ENCODE measurements around the gene MTARC2. TPM values are rescaled to one million over a fixed set of nuclear protein-coding genes. Genes with fewer than 3 reads are reported as not detected.
"Not testable (repeated sequence)": the region's sequence is repeated elsewhere in the genome, so short reads cannot be mapped to it uniquely, and the experiment has no call there.

MTARC2 gene
- total and polyA plus RNA-seq, 2 donors (not counting 1 experiment from before 2014, with no cell fraction given), result 16.3 to 22.6 TPM

GRCh38 chr1:220734571-220735326, 13.4 kb upstream of the MTARC2 start:
- Histone ChIP-seq H3K4me1 (ENCODE audit: control insufficient read depth in 2 of 2, insufficient read depth in 2 of 2, low read length in 2 of 2) (peaks cover 11% of the 10 kb centered on the region in 2 donors), H3K36me3 (replicated peaks in 1 of 2; ENCODE audit: control extremely low read depth in 1 of 2, control insufficient read depth in 1 of 2, extremely low read depth in 1 of 2, insufficient read depth in 2 of 2, low read length in 1 of 2) (no peaks in the 10 kb centered on the region), H3K4me3 (ENCODE audit: control extremely low read depth in 1 of 5, extremely low read depth in 1 of 5, insufficient read depth in 1 of 5, low read depth in 2 of 5, low read length in 4 of 5) (no peak overlapping the region), H3K27ac (ENCODE audit: low read length in 2 of 2) (no peak overlapping the region), H3K9me3 (ENCODE audit: control extremely low read depth in 1 of 3, control insufficient read depth in 2 of 3, insufficient read depth in 1 of 3, low read length in 2 of 3) (peaks cover 0 to 3% (median 0%) of the 10 kb centered on the region in 3 donors), H2AFZ (ENCODE audit: insufficient read depth, low read depth, low read length, poor library complexity, severe bottlenecking) (no peak overlapping the region), H3K4me2 (replicated peaks; ENCODE audit: low read depth, low read length, poor library complexity, severe bottlenecking) (no peak overlapping the region), H4K20me1 (ENCODE audit: control insufficient read depth, insufficient read depth, low read length, poor library complexity, severe bottlenecking) (no peaks in the 10 kb centered on the region), H3K27me3 (replicated peaks in 1 of 4; ENCODE audit: control extremely low read depth in 1 of 4, control insufficient read depth in 3 of 4, insufficient read depth in 4 of 4, low read length in 3 of 4) (no peaks in the 10 kb centered on the region), H3K9ac (ENCODE audit: low read length) (no peak overlapping the region), H3K79me2 (ENCODE audit: control insufficient read depth, insufficient read depth, low read length) (no peaks in the 10 kb centered on the region)
- no peak for TF ChIP-seq EZH2 (IDR thresholded peaks at IDR 0.05; ENCODE audit: borderline replicate concordance, insufficient read depth, low read depth, low read length, poor library complexity, severe bottlenecking)
- TF ChIP-seq, protein P1, sequence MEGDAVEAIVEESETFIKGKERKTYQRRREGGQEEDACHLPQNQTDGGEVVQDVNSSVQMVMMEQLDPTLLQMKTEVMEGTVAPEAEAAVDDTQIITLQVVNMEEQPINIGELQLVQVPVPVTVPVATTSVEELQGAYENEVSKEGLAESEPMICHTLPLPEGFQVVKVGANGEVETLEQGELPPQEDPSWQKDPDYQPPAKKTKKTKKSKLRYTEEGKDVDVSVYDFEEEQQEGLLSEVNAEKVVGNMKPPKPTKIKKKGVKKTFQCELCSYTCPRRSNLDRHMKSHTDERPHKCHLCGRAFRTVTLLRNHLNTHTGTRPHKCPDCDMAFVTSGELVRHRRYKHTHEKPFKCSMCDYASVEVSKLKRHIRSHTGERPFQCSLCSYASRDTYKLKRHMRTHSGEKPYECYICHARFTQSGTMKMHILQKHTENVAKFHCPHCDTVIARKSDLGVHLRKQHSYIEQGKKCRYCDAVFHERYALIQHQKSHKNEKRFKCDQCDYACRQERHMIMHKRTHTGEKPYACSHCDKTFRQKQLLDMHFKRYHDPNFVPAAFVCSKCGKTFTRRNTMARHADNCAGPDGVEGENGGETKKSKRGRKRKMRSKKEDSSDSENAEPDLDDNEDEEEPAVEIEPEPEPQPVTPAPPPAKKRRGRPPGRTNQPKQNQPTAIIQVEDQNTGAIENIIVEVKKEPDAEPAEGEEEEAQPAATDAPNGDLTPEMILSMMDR (IDR thresholded peaks at IDR 0.05), result no peak
- Mint-ChIP-seq H3K9me3 (ENCODE audit: insufficient read depth) (no peaks in the 10 kb centered on the region), H3K27ac (no peak overlapping the region), H3K4me3 (no peak overlapping the region), H3K4me1 (peaks cover 23% of the 10 kb centered on the region), H3K27me3 (no peaks in the 10 kb centered on the region)
- ATAC-seq (ENCODE audit: low read depth) (no peak), DNase-seq (no peak)
- POLR2A ChIA-PET, result no interaction called here
- 96% methylated on average over 8 of the region's 11 CpGs for WGBS (ENCODE audit: insufficient coverage)
- CTCF ChIA-PET, result interaction anchor here (0.8 to 3.5 kb wide), 15 partner anchors 11 to 544 kb away, joined by 3 to 75 read pairs (median 10); partner anchors contain the start of genes C1orf115 and MTARC2
- intact Hi-C loops (cut with micrococcal nuclease), result no loop called here

- peaks cover 11% of the 10 kb centered on the region in 2 donors for H3K4me1 ChIP-seq (ENCODE audit: control insufficient read depth in 2 of 2, insufficient read depth in 2 of 2, low read length in 2 of 2)
- WGBS (ENCODE audit: insufficient coverage), result no CpG with 5 or more reads among the region's 7 CpGs
- H3K9me3 ChIP-seq (ENCODE audit: control extremely low read depth in 1 of 3, control insufficient read depth in 2 of 3, insufficient read depth in 1 of 3, low read length in 2 of 3); H2AFZ ChIP-seq (ENCODE audit: insufficient read depth, low read depth, low read length, poor library complexity, severe bottlenecking); H3K27me3 ChIP-seq (replicated peaks in 1 of 4; ENCODE audit: control extremely low read depth in 1 of 4, control insufficient read depth in 3 of 4, insufficient read depth in 4 of 4, low read length in 3 of 4); H3K36me3 ChIP-seq (replicated peaks in 1 of 2; ENCODE audit: control extremely low read depth in 1 of 2, control insufficient read depth in 1 of 2, extremely low read depth in 1 of 2, insufficient read depth in 2 of 2, low read length in 1 of 2); H3K4me3 Mint-ChIP-seq; CTCF ChIA-PET; H3K9me3 Mint-ChIP-seq (ENCODE audit: insufficient read depth); intact Hi-C loops (cut with micrococcal nuclease); H3K27ac Mint-ChIP-seq; H3K4me3 ChIP-seq (ENCODE audit: control extremely low read depth in 1 of 5, extremely low read depth in 1 of 5, insufficient read depth in 1 of 5, low read depth in 2 of 5, low read length in 4 of 5); ATAC-seq (ENCODE audit: low read depth); H3K27ac ChIP-seq (ENCODE audit: low read length in 2 of 2); H4K20me1 ChIP-seq (ENCODE audit: control insufficient read depth, insufficient read depth, low read length, poor library complexity, severe bottlenecking); DNase-seq; H3K79me2 ChIP-seq (ENCODE audit: control insufficient read depth, insufficient read depth, low read length); H3K4me2 ChIP-seq (replicated peaks; ENCODE audit: low read depth, low read length, poor library complexity, severe bottlenecking); H3K27me3 Mint-ChIP-seq; H3K9ac ChIP-seq (ENCODE audit: low read length): not testable (repeated sequence)
- POLR2A ChIA-PET, result interaction anchor here (0.7 kb wide), 1 partner anchor 1257 kb away, joined by 5 read pairs; no protein-coding TSS in a partner anchor
- peaks cover 23% of the 10 kb centered on the region for H3K4me1 Mint-ChIP-seq
Observed at GRCh38 chr1:220736283-220736682, 11.8 kb upstream of the MTARC2 start.

All from B cell (primary cell).